ENCODE measurements around the gene IGLON5.

Gene IGLON5

DNA sequence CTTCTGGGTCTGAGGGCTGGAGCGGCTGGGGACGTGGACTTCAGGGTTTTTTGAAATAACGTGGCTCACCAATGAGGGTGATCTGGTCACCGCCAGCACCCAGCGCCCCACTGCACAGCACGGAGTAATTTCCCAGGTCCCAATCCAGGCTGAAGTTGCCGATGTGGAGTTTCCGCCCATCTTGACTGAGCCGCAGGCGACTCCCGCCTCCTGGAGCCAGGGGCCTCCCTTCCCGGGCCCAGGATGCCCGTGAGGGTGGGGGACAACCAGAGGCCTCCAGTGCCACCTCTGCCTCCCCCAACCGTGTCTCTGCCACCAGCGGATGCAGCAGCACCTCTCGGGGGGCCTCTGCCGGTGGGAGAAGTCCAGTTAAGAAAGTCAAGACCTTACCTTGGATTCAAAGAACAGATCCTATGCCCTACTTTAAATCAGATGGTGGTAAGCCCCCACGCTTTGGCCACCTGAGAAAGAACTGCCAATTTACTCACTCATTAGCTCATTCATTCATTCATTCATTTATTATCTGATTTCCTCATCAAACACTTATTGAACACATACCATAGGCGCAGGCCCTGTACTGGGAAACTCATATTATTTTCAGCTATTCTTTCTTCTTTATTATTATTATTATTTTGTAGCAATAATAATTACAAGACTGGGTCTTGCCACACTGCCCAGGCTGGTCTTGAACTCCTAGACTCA lies 26.6 kb downstream of the IGLON5 start:
- FAIRE-seq = no peak

DNA sequence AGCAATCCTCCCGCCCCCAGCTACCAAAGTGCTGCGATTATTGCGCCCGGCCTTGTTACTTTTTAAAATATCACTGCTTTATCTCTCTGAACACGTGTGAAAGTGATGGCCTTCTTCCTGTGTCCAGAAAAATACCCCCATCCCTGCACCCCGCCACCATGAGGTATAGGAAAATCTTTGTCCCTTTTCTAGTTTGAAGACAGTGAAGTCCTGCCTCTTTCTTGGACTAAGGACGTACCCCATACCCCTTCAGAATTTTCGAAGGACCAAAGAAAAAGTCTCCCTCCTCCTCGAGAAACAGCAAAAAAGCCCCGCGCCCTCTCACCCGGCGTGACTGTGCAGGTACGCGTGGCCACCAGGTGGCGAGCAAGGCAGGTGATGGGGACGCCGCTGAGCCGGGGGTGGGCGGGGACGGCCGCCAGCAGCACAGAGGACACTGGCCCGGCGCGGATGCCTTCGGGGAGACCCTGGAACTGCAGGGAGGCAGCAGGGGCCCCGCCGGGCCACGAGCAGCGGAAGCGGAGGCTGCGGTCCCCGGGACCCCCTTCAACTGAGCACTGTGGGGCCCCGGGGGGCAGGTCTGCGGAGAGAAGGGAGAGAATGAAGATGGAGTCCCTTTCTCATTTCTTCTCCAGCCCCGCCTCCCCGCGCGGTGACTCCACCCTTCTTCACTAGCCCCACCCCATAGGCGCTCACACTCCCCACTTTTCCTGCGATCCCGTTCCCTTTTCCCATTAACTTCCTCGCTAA lies 27.3 kb downstream of the IGLON5 start:
- DNase-seq (ENCODE audit: insufficient read length, low spot score) (peak; percentile 92), FAIRE-seq (peak; percentile 79)

More for the DNA sequence above, 26.6 kb downstream of the IGLON5 start:
- no peak for DNase-seq (ENCODE audit: insufficient read length, low spot score)

DNA sequence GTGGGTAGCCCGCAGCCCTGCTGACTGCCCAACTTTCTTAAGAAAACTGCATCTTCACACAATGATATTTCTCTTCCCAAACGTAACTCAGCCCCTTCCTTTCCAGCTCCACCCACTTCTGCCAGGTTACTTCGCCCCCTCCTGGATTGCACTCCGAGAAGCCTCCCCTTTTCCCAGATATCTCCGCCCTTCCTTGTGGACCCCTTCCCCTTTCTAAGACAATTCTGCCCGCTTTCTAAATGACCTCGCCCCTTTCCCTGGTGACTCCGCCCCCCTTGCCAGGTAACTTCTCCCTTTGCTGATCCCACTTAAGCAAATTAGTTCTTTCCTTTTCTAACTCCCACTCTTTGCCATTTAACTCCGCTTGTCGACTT lies 27.9 kb downstream of the IGLON5 start:
- DNase-seq (ENCODE audit: insufficient read length, low spot score) (no peak), FAIRE-seq (no peak)

DNA sequence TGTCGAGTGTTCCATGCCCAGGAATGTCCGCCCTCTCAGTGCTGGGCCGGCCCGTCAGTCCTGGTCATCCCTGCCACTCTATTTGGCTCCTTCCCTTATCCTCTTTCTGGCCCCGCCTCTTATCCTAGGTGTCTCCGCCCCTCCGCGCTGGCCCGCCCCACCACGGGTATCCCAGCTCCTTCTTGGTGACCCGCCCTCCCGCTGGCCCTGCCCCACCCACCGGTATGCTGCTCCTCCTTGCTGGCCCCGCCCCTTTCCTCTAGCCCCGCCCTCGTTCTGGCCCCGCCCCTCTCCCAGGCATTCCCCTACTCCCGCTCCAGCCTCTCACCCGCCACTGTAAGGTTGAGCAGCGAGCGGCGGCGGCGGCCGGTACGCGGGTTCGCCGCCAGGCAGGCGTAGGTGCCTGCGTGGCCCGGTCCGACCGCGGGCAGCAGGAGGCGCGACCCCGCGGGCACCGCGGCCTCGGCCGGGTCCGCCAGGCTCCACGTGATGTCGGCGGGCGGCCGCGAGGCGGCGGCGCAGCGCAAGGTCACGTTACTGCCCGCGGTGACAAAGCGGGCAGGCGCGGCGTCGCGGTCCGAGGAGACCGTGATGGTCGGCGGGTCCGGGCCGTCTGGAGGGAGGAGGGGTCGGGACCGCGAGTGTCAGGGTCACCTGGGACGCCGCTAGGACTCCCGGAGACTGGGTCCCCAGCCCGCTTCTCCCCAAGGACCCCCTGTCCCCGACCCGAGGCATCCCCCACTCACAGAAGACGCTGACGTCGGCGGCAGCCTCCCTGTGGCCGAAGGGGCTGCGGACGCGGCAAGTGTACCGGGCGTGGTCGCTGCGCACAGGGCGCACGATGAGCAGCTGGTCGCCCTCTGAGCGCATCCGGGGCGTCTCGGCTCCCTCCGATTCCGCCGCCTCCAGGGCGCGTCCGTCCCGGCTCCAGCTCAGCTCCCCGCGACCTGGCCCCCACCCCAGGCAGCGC lies 28.5 kb downstream of the IGLON5 start:
- peak; percentile 86 for DNase-seq (ENCODE audit: insufficient read length, low spot score)
- FAIRE-seq = peak; percentile 84

DNA sequence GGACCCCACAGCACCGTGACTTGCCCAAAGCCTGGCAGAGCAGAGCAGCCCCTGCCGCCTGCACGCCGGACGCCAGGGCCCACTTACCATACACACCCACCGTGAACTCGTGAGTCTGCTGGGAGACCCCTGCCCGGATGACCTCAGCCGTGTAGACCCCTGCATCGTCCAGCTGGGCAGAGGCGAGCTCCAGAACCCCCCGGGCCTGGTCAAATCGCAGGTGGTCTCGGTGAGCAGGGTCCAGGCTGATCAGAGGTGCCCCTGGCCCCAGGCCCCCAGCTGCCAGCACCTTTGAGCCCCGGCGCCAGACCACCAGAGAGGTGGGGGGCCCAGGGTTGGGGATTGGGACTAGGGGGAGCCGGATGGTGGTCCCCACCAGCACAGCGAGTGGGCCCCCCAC lies 29.6 kb downstream of the IGLON5 start:
- FAIRE-seq = no peak
- no peak for DNase-seq (ENCODE audit: insufficient read length, low spot score)

DNA sequence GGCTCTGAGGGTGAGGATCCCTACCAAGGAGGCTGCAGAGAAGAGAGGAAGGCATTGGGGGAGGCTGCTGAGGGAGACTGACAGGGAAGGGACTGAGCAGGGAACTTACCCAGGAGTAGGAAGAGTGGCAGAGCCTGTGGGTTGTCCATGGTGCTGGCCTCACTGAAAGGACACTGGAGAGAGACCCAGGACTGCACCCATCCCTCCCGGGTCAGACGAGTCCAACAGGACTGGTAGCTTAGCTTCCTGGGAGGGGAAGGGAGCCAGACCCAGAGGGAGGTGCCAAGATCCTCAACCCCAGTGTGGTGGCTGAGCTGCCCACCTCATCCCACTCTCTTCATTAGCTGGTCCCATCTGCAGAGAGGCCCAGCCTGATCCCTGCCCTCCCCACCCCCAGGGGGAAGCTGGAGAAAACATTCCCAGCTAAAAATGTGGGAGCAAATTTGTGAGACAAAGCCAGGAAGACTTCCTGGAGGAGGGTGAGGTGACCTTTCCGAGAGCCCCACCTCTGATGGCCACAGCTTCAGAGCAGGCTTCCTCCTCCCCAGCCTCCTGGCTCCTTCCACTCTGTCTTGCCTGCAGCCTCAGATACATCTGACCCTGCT lies 30.6 kb downstream of the IGLON5 start, which contains the start of gene VSIG10L:
Gene VSIG10L (minus strand): TSS at position 164 of the 605 bp plus-strand sequence. CDS start 15 bp downstream, at position 149.
- no peak for FAIRE-seq
- DNase-seq (ENCODE audit: insufficient read length, low spot score) = no peak

DNA sequence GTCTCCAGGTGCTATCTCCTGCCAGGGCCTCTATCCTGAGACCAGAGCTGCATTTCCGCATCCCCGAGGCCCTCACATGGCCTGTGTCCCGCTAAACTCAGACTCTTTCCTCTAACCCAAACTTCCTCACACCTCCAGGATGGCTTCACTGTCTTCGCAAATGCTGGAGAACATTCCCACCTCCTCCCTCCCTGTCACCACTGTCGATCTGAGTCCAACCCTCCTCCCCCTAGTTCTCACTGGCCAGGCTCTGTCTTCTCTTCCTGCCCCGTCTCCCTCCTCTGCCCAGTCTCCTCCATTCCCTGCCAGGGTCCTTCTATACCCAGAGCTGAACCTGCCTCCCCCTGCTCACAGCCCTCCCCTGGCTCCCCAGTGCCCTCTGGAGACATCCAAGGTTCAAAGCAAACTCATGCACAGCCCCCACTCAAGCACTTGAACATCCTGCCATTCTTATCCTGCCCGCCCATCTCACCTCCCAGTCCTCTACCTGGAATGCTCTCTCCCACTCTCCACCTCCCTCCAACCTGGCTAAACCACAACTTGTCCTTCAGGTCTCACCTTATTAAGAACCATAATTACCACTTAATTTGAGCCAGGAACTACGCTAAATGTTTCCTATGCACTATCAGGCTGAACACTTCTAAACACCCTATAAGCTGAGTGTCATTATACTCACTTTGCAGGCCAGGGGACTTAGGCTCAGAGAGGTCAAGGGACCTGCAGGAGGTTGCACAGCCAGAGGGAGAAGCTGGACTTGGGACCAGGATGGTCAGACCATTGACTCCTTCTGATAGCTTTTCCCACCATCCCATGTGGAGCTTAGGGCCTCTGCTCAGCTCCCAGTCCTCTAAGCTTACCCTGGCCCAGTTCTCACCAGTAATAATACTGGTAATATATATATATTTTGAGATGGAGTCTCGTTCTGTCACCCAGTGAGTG lies 31.5 kb downstream of the IGLON5 start:
- no peak for DNase-seq (ENCODE audit: insufficient read length, low spot score)
- no peak for FAIRE-seq

DNA sequence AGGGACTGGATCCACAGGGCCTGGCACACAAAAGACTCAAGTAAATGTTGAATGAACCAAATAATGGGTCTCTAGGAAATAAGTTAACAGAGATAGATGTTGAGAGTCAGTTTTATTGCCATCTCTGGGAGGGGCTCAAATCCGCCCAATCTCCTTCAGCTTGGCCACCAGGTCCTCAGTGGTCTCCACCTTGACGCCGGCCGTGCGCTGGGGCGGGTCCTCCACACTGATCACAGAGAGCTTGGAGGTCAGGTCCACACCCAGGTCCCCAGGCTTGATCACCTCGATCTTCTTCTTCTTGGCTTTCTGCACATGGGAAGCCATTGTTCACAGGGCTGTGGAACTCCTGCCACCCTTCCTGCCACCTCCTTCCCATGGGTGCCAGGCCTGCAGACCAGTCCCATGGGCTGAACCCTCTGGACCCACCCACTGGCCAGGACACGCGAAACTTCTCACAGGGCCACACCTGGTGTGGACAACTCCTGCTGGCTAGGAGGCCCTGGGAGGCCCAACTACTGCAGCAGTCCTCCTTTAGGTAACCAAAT lies 33.7 kb downstream of the IGLON5 start:
- DNase-seq (ENCODE audit: insufficient read length, low spot score) (no peak), FAIRE-seq (no peak)

DNA sequence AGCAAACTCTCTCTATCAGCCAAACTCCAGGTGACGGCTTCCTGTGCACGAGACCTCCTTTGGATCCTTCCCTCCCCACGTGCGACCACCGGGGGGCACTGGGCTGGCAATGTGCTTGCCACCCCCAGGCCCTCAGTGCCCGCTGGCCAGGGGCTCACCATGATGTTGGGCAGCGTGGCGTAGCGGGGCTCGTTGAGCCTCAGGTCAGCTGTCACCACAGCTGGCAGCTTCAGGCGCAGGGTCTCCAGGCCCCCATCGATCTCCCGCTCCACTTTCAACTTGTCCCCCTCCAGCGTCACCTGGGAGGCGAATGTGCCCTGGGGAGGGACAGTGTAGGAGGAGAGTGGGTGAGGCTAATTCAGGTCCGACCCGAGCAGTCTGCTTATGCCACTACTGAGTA lies 35.3 kb downstream of the IGLON5 start:
- no peak for FAIRE-seq
- no peak for DNase-seq (ENCODE audit: insufficient read length, low spot score)

DNA sequence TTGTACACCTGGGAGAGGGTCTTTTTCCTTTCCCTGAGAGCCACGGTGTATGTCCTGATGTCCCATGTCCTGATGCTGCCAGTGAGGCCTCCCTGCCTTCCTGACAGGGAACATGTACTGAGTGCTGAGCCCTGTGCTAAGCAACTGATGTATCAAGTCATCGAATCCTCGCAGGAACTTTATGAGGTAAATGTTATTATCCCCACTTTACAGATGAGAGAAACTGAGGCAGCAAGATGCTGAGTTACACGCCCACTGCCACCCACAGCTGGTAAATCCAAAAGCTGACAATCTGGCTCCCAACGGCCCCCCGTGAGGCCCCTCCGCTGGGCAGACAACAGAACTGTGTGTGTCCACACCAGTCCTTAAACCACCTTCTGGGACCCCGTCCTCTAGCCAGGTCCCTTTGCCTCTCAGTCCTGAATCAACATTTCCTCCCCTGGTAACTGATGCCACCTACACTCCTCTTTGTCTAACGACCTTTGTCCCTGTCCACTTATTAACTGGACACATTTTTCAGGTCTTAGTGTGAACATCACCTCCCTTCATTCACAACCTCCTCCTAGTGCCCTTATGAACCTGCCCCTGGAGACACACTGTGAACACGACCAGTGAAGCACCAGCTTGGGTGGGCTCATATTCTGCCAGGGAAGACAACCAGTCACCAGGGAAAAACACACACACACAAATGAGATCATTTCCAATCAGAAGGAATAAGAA lies 35.9 kb downstream of the IGLON5 start:
- no peak for FAIRE-seq
- DNase-seq (ENCODE audit: insufficient read length, low spot score) = no peak

DNA sequence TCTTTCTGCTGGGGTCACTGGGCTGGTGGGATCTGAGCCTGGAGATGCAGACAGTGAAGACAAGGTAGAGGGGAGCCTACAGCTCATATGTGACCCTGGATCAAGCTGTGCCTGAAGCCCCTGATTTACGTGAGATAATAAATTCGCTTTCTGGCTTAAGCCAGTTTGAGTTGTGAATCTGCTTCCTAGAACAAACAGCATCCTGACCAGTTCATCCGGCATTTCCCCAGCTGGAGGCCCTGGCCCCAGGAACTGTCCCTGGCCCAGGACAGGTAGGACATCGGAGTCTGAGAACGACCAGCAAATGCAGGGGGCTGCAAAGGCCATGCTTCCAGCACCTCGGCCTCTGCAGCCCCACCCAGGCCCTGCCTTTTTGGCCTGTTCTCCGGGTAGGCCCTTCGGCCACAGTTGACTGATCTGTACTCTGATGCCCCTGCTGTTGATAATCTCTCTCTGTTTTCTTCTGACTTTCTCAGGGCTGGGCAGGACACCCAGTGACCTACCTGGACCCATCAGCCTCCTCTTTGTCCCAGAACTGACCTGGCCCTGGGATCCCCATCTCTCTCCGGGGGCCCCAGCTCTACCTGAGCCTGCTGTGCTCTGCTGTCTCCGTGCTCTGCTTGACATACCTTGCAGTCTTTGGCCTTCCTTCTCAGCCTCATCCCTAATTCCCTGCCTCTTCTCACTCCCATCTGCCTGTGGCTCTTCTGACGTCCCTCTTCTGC lies 40.0 kb downstream of the IGLON5 start:
- no peak for DNase-seq (ENCODE audit: insufficient read length, low spot score)
- no peak for FAIRE-seq

DNA sequence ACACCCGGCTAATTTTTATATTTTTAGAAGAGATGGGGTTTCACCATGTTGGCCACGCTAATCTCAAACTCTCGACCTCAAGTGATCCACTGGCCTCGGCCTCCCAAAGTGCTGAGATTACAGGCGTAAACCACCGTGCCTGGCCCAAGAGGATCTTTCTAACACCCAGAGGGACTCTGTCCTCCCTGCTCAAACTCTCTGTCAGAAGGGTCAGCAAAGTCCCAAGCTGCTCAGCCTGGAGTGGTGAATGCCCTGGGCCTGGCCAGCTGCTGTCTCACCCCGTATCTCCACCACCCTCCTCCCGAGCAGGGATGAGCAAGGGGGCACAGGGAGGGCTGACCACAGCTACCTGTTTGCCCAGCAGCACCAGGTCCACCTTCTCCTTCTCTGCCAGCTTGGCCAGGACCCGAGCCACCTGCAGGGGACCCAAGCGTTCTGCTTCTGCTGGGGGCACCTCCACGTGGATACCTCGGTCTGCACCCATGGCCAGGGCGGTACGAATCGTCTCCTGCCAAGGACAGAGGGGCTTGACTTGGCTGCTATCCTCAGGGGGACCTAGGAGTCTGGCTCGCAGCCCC lies 41.4 kb downstream of the IGLON5 start:
- DNase-seq (ENCODE audit: insufficient read length, low spot score) (no peak), FAIRE-seq (no peak)

DNA sequence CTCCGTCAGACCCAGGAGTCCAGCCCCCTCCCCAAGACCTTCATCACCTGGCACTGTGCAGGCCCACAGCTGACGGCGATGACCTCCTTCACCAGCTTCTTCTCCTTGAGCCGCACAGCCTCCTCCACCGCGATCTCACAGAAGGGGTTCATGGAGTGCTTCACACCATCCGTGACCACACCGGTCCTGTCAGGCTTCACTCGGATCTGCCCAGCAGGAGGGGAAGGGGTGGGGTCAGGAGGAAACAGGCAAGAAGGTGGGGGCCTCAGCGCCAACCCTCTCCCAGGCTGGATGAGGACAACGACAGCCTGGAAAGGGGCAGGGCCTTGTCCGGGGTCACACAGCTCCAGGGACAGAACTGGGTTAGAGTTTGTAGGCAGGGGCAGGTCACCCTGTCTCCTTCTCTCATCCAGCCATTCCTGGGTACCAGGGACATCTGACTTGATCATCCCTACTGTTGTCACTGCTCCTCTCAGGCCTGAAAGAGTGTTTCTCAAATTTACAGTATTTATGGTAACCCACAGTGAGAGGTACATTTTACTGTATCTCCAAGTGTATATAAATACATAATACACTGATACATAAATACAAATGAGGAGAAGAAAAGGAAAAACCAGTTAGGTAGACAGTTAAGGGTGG lies 42.8 kb downstream of the IGLON5 start:
- no peak for DNase-seq (ENCODE audit: insufficient read length, low spot score)

DNA sequence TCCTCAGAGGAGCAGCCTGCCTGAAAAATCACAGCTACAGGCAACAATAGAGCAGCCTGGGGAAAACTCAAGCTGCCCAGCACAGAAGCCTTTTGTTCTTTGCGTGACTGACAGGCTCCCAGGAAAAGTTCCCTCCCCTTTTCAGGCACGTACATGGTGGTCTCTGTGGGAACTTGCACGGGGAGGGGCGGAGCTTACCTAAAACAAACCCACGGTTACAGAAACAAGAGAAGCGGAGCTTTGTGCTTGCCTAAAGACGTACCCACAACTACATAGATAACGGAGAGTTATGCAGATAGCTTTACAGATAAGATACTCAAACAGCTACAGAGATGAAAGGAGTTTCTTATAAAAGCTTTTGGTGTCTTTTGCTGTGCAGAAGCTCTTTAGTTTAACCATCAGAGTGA lies 43.3 kb downstream of the IGLON5 start:
- no peak for FAIRE-seq
- DNase-seq (ENCODE audit: insufficient read length, low spot score) = no peak

More for the DNA sequence above, 42.8 kb downstream of the IGLON5 start:
- FAIRE-seq = no peak

DNA sequence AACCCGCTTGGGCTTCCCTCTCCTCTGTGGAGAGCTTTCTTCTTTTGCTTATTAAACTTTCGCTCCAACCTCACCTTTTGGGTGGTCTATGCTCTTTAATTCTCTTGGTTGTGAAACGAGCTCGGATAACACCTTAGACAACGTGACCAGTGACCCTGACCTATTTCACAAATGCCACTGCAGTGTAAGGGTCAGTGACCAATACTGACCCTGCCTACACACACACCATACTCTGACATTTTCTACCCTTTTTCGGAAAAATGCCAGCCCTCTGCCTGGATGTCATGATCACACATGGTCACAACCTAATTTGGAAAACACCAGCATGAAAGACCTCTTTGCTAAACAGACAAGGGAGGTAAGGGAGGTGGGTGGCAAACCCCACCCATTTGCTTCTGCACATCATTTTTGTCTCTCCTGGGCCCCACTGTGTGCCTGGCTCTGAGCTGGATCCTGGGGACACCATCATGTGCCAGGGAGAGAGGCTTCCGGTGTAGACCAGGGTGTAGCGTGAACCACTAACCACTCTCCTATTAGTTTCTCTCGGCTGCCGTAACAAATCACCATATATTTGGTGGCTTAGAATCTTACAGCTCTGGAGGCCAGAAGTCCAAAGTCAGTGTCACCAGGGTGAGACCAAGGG lies 44.8 kb downstream of the IGLON5 start:
- FAIRE-seq (no peak), DNase-seq (ENCODE audit: insufficient read length, low spot score) (no peak)

DNA sequence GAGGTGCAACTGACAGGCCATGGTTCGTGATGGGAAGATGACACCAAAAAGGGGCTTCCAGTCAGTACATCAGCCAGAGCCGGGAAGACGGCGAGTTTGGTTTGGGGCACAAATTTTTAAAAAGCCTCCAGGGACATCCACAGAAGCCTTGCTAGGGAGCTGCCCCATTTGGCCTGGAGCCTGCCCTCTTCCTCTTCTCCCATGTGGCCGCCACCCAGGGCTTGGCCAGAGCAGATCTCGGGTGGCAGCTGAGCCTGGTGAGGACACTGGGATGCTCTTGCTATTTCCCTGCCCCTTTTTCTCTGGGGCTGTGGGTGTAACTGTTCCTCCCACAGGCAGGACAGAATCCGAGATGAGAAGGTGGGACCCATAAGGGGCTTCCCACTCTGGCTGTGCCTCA lies 46.5 kb downstream of the IGLON5 start:
- DNase-seq (ENCODE audit: insufficient read length, low spot score) (no peak), FAIRE-seq (no peak)

DNA sequence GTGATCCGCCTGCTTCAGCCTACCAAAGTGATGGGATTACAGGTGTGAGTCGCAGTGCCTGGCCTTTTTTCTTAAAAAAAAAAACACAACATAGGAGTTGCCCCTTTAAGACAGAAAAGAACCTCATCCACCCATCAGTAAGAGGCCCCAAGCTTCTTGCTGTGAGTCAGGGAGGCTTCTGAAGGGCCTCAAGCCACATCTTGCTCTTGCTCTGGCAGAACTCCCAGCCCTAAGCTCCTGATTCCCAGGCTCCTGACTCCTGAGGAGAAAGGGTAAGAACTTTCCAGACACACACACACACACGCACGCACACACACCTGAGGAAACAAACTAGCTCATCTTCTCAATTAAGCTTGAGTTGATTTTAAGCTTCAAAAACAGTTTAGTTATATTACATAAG lies 47.9 kb downstream of the IGLON5 start:
- FAIRE-seq (no peak), DNase-seq (ENCODE audit: insufficient read length, low spot score) (no peak)
